ENCODE data around the gene ANKRD34B.

Gene ANKRD34B

GRCh38 chr5:80569086-80569960 lies 757 bp downstream of the ANKRD34B start:
- no peak for DNase-seq

GRCh38 chr5:80568251-80568650 lies 1.8 kb downstream of the ANKRD34B start:
- DNase-seq = no peak

GRCh38 chr5:80566711-80567259 lies 3.3 kb downstream of the ANKRD34B start:
- DNase-seq = no peak

- DNase-seq = no peak
Observed at GRCh38 chr5:80565330-80565729, 4.8 kb downstream of the ANKRD34B start.

GRCh38 chr5:80559244-80559643 lies 10.8 kb downstream of the ANKRD34B start:
- no peak for DNase-seq

- no peak for DNase-seq
Observed at GRCh38 chr5:80555099-80555498, 15.0 kb downstream of the ANKRD34B start.

- DNase-seq = no peak
Observed at GRCh38 chr5:80554646-80555045, 15.4 kb downstream of the ANKRD34B start.

GRCh38 chr5:80541392-80541791 lies 28.7 kb downstream of the ANKRD34B start:
- DNase-seq = no peak

- DNase-seq = no peak
Observed at GRCh38 chr5:80540691-80541090, 29.4 kb downstream of the ANKRD34B start.

GRCh38 chr5:80516826-80517225 lies 53.3 kb downstream of the ANKRD34B start:
- DNase-seq = no peak

- no peak for DNase-seq
Observed at GRCh38 chr5:80509362-80509761, 60.7 kb downstream of the ANKRD34B start.

GRCh38 chr5:80508844-80509243 lies 61.2 kb downstream of the ANKRD34B start:
- no peak for DNase-seq

GRCh38 chr5:80507663-80508062 lies 62.4 kb downstream of the ANKRD34B start:
- DNase-seq = no peak

Data from activated CD4-positive, CD25-positive, alpha-beta regulatory T cell (primary cell).